OCI-LY3 (cell line): Measurements from ENCODE around the gene OR4D6.

Experiments
- EZH2phosphoT487 ChIP-seq: fragments of 200-600 bp; shearing (Covaris generic); IDR thresholded peaks from 2 replicates; pipeline ENCODE4 v1.6.1; 2018; ENCODE audit warnings: antibody characterized with exemption, mixed run types, low read depth
- TF ChIP-seq, protein P1 (sequence below): fragments of 200-600, 300-600 bp; sonication (generic); IDR thresholded peaks from 2 replicates; pipeline ENCODE4 v1.5.1; 2014; ENCODE audit warnings: antibody characterized with exemption, low read length, low read depth

DNA sequence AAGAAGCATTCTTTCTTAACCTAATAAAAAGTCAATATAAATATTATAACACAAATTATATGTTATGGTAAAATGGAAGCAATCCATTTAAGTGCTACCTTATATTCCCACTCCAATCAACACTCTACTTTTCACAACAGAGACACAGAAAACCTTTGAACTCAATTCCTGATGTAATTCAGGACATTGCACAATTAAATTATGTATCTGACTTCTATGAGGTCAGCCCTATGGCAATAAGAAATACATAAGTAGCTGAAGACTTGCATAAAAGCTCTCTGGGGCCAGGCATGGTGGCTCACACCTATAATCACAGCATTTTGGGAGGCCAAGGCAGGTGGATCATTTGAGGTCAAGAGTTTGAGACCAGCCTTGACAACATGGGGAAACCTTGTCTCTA is 23.1 kb downstream of the OR4D6 start:
- TF ChIP-seq, protein P1, sequence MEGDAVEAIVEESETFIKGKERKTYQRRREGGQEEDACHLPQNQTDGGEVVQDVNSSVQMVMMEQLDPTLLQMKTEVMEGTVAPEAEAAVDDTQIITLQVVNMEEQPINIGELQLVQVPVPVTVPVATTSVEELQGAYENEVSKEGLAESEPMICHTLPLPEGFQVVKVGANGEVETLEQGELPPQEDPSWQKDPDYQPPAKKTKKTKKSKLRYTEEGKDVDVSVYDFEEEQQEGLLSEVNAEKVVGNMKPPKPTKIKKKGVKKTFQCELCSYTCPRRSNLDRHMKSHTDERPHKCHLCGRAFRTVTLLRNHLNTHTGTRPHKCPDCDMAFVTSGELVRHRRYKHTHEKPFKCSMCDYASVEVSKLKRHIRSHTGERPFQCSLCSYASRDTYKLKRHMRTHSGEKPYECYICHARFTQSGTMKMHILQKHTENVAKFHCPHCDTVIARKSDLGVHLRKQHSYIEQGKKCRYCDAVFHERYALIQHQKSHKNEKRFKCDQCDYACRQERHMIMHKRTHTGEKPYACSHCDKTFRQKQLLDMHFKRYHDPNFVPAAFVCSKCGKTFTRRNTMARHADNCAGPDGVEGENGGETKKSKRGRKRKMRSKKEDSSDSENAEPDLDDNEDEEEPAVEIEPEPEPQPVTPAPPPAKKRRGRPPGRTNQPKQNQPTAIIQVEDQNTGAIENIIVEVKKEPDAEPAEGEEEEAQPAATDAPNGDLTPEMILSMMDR = no peak
- no peak for TF ChIP-seq EZH2phosphoT487
